Caco-2 (cell line): ENCODE measurements around the gene ZNF195. TPM values are rescaled to one million over a fixed set of nuclear protein-coding genes. Genes with fewer than 3 reads are reported as not detected.
"Not testable (repeated sequence)": the region's sequence is repeated elsewhere in the genome, so short reads cannot be mapped to it uniquely, and the experiment has no call there.

Experiments
- BruUV-seq: library from RNA; stranded (reverse); fragments of 400-500 nt; replicated peaks from 2 replicates; lab custom pipeline; 2021; lab: Mats Ljungman, UMichigan
- CTCF ChIA-PET: fragments of 300-600 bp; sonication (Branson Sonifier 250); formaldehyde crosslinking; loops from one replicate; lab custom pipeline; 2022; ENCODE audit warnings: antibody characterized with exemption; lab: Charles Lee
- POLR2A ChIA-PET: fragments of 300-600 bp; sonication (Branson Sonifier 250); formaldehyde crosslinking; loops from one replicate; lab custom pipeline; 2022; ENCODE audit warnings: antibody characterized with exemption; lab: Charles Lee
- DNase-seq, 2 experiments: peaks; one replicate each; pipeline versions ENCODE4 v3.0.0 to v3.0.0-alpha.2; 2020 to 2022
- H3K27me3 ChIP-seq: replicated peaks from 2 replicates; pipeline ENCODE4 v1.6.0; 2011; ENCODE audit warnings: low read length; ENCODE audit not compliant: control insufficient read depth, insufficient read depth
- H3K36me3 ChIP-seq: 2 replicates; pipeline ENCODE4 v1.5.1; 2011; ENCODE audit warnings: low read length; ENCODE audit not compliant: control insufficient read depth, insufficient read depth
- H3K4me1 ChIP-seq: fragments of 250-450 bp; sonication (Bioruptor Pico); 2 replicates; pipeline ENCODE4 v1.5.1; 2020; ENCODE audit warnings: mild to moderate bottlenecking
- H3K4me3 ChIP-seq: 2 replicates; pipeline ENCODE4 v1.5.1; 2011; ENCODE audit warnings: low read depth, mild to moderate bottlenecking, control low read depth, low read length
- H3K9me3 ChIP-seq: fragments of 250-450 bp; sonication (Bioruptor Pico); 2 replicates; pipeline ENCODE4 v1.5.1; 2020; ENCODE audit warnings: mild to moderate bottlenecking, moderate library complexity
- H3K27ac Mint-ChIP-seq: one replicate; pipeline ENCODE4 v1.8.0; 2022; ENCODE audit warnings: mixed read lengths; ENCODE audit not compliant: unreplicated experiment
- H3K27me3 Mint-ChIP-seq: one replicate; pipeline ENCODE4 v1.8.0; 2022; ENCODE audit warnings: mixed read lengths; ENCODE audit not compliant: insufficient read depth, unreplicated experiment
- H3K36me3 Mint-ChIP-seq: one replicate; pipeline ENCODE4 v1.8.0; 2022; ENCODE audit warnings: mild to moderate bottlenecking, mixed read lengths; ENCODE audit not compliant: insufficient read depth, unreplicated experiment
- H3K4me1 Mint-ChIP-seq: one replicate; pipeline ENCODE4 v1.8.0; 2022; ENCODE audit warnings: low read depth, mixed read lengths; ENCODE audit not compliant: unreplicated experiment
- H3K4me3 Mint-ChIP-seq: one replicate; pipeline ENCODE4 v1.8.0; 2022; ENCODE audit warnings: mild to moderate bottlenecking, moderate library complexity, mixed read lengths; ENCODE audit not compliant: unreplicated experiment
- H3K9me3 Mint-ChIP-seq: one replicate; pipeline ENCODE4 v1.8.0; 2022; ENCODE audit warnings: mixed read lengths; ENCODE audit not compliant: unreplicated experiment
- intact Hi-C: fragments of 100-400 bp; cut with micrococcal nuclease; formaldehyde crosslinking; loops from one replicate; pipeline ENCODE4 v1.10.0; 2022; ENCODE audit not compliant: unreplicated experiment
- total RNA-seq: library from RNA; stranded (reverse); gene quantifications from 2 replicates; pipeline ENCODE4 v1.2.3, GENCODE V29; 2022

ZNF195 gene
- total RNA-seq, 1 experiment from 2014 or later, result 57.5 TPM

GRCh38 chr11:3422380-3423137 is 43.6 kb upstream of the ZNF195 start:
- H3K9me3 Mint-ChIP-seq, H3K4me1 Mint-ChIP-seq, H3K9me3 ChIP-seq, H3K36me3 ChIP-seq, H3K27me3 Mint-ChIP-seq, BruUV-seq, H3K27me3 ChIP-seq, H3K4me1 ChIP-seq: not testable (repeated sequence)
- intact Hi-C loops, result loop anchor here (1.0 kb wide), 1 partner anchor 43 kb away; the partner anchor contains the start of gene ZNF195
- peak; percentile 99 to 100 for DNase-seq
- peak overlapping the region; percentile 80 for H3K4me3 ChIP-seq
- ChIA-PET CTCF (interaction anchor here (0.9 to 1.3 kb wide), 2 partner anchors 14 to 54 kb away, joined by 3 to 5 read pairs; no protein-coding TSS in a partner anchor), POLR2A (interaction anchor here (0.9 kb wide), 1 partner anchor 43 kb away, joined by 4 read pairs; the partner anchor contains the start of gene ZNF195)
- Mint-ChIP-seq H3K36me3 (peaks cover 13% of the 10 kb centered on the region), H3K4me3 (peak overlapping the region; percentile 88), H3K27ac (peak overlapping the region; percentile 94)

- peak; percentile 45 to 47 for DNase-seq
- CTCF ChIA-PET, H3K27me3 ChIP-seq, H3K9me3 ChIP-seq, BruUV-seq, H3K36me3 ChIP-seq, H3K4me1 ChIP-seq, H3K4me1 Mint-ChIP-seq, H3K9me3 Mint-ChIP-seq, H3K27me3 Mint-ChIP-seq, POLR2A ChIA-PET: not testable (repeated sequence)
- Mint-ChIP-seq H3K27ac (peak overlapping the region; percentile 94), H3K4me3 (peak overlapping the region; percentile 88), H3K36me3 (peaks cover 13% of the 10 kb centered on the region)
- intact Hi-C loops, result loop anchor here (1.0 kb wide), 1 partner anchor 42 kb away; the partner anchor contains the start of gene ZNF195
- peak overlapping the region; percentile 80 for H3K4me3 ChIP-seq
Observed at GRCh38 chr11:3421608-3422379, 42.8 kb upstream of the ZNF195 start.

- BruUV-seq, intact Hi-C loops, H3K4me1 ChIP-seq, H3K27me3 Mint-ChIP-seq, POLR2A ChIA-PET, H3K4me3 Mint-ChIP-seq, DNase-seq, CTCF ChIA-PET, H3K9me3 ChIP-seq, H3K9me3 Mint-ChIP-seq, H3K36me3 ChIP-seq, H3K4me3 ChIP-seq, H3K27me3 ChIP-seq, H3K27ac Mint-ChIP-seq, H3K4me1 Mint-ChIP-seq: not testable (repeated sequence)
- peaks cover 13% of the 10 kb centered on the region for H3K36me3 Mint-ChIP-seq
Observed at GRCh38 chr11:3420281-3421042, 41.5 kb upstream of the ZNF195 start.

- CTCF ChIA-PET, DNase-seq, H3K9me3 ChIP-seq, H3K4me3 Mint-ChIP-seq, H3K4me1 ChIP-seq, BruUV-seq, POLR2A ChIA-PET, H3K4me3 ChIP-seq, H3K27me3 Mint-ChIP-seq, H3K36me3 ChIP-seq, H3K4me1 Mint-ChIP-seq, H3K27ac Mint-ChIP-seq, H3K27me3 ChIP-seq, intact Hi-C loops, H3K9me3 Mint-ChIP-seq: not testable (repeated sequence)
- peaks cover 13% of the 10 kb centered on the region for H3K36me3 Mint-ChIP-seq
Observed at GRCh38 chr11:3419496-3419895, 40.5 kb upstream of the ZNF195 start.
